GM23248 (cell line): Measurements from ENCODE around the gene MORN1.

Experiments used
- EZH2 ChIP-seq: fragments of 200-600 bp; sonication (generic); IDR thresholded peaks from 2 replicates; pipeline ENCODE4 v1.6.1; 2018; ENCODE audit warnings: antibody characterized with exemption, mild to moderate bottlenecking; ENCODE audit not compliant: insufficient read depth, poor library complexity, severe bottlenecking
- EZH2phosphoT487 ChIP-seq: fragments of 200-600 bp; sonication (generic); IDR thresholded peaks from 2 replicates; pipeline ENCODE4 v1.6.1; 2018; ENCODE audit warnings: antibody characterized with exemption, moderate library complexity, mild to moderate bottlenecking, low read depth; ENCODE audit not compliant: insufficient read depth

DNA sequence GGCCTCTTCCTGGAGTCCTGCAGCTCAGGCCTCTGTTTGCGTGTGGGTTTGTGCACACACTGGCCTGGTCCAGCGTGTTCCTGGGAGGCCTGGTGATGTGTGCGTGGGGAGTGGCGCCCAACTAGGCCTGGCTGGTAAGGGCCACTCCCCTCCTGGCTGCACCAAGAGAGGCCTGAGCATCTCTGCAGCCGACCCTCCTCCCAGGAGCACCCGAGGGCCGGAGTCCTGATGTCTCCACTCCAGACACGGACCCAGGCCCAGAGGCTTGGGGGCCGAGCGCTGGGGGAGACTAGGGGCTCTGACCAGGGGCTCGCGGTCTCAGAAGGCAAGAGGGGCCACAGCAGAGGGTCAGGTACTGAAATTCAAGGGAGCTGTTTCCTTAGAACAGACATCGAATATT, 33.3 kb downstream of the MORN1 start:
- TF ChIP-seq EZH2 (no peak), EZH2phosphoT487 (no peak)
